Activated CD4-positive, alpha-beta T cell treated with anti-CD3 and anti-CD28 coated beads for 1 hour (primary cell): Measurements from ENCODE around the gene KYNU.
"Not testable (repeated sequence)": the region's sequence is repeated elsewhere in the genome, so short reads cannot be mapped to it uniquely, and the experiment has no call there.

Experiments
- DNase-seq: peaks from one replicate; pipeline ENCODE4 v3.0.0-alpha.2; 2020

KYNU gene

DNA sequence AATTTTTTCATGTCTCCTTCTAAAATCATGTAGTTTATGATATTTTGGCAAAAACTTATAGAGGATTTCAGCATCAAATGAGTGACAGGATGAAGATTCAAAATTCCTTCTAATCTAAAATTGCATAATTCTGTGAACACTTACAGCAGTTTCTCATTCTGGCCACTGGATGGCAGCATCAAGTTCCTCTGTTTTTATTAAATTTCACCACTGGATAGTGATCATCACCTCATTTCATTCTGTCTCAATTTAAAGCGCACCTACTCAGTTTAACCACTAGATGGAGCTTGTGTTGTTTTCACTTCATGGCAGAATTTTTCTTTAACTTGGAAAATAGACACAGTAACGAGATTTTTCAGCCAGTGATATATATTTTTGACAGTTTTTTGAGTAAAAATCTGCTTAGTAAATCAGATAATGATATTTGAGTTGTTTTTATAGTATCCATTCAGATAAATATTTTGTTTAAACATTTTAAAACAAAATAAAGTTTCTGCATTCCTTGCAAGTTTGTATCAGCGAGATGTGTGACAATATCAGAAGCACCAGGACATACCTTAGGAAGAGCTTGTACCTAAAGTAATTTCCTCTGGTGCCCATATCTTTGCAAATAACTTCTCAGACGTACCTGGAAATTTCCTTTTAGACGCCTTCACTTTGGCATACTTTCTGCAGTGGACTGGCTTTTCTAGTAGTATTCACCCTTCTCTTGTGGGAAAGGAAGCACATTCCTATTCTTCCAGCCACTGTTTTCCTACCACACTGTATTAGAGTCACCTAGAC, 157.0 kb downstream of the KYNU start:
- peak; percentile 20 for DNase-seq

GRCh38 chr2:143051465-143051864, 174.0 kb downstream of the KYNU start:
- DNase-seq: no peak

- DNase-seq: not testable (repeated sequence)
Observed at GRCh38 chr2:143053437-143053836, 176.0 kb downstream of the KYNU start.

GRCh38 chr2:143056550-143056949, 179.1 kb downstream of the KYNU start:
- DNase-seq: no peak

GRCh38 chr2:143058851-143059250, 181.4 kb downstream of the KYNU start:
- no peak for DNase-seq

DNA sequence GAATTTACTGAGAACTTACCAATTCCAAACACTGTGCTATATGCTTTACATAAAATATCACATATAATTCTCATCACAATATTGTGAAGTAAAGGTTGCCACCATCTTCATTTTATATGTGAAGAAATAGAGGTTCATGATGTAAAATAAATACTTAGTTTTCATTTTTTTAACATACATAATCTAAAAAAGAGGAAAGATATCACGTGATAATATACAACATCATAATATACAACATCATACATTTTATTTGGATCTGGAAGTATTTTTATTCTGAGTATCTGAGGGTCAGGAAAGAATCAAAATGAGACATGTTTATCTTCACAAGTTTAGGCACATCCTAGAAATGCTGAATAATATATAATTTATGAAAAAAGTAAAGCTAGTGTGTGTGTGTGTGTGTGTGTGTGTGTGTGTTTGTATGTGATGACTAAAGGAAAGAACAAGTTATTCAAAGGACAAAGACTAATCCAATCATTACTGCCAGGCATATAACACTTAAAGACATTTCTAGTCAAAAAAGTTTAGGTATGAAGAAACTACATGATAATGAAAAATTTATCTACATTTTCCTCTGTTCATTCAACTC, 186.2 kb downstream of the KYNU start:
- DNase-seq: no peak

GRCh38 chr2:143068094-143068493, 190.6 kb downstream of the KYNU start:
- DNase-seq: no peak

GRCh38 chr2:143068509-143068908, 191.0 kb downstream of the KYNU start:
- DNase-seq: no peak

DNA sequence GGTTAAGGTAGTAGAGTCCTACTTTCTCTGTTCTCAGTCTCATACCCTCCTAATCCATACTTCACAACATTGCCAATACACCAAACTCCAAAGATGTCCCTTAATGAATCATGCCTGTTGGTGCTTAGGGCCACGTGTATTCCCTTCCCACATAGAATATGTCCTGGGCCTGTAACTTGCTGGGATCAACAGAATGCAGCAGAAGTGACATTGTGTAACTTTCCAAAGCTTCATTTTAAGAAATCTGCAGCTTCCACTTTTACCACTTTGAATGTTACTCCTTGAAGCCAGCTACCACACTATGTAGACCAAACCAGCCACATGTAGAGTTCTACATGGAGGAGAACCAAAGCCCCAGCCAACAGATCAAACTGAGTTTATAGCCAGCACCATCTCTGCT, 193.2 kb downstream of the KYNU start:
- DNase-seq: no peak

- DNase-seq: no peak
Observed at GRCh38 chr2:143071185-143071876, 193.9 kb downstream of the KYNU start.

DNA sequence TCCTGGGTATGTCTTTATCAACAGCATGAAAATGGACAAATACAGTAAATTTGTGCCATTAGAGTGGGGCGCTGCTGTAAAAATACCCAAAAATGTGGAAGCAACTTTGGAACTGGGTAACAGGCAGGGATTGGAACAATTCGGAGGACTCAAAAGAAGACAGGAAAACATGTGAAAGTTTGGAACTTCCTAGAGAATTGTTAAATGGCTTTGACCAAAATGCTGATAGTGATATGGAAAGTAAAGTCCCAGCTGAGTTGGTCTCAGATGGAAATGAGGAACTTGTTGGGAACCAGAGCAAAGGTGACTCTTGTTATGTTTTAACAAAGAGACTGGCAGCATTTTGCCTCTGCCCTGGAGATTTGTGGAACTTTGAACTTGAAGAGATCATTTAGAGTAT, 197.4 kb downstream of the KYNU start:
- DNase-seq: not testable (repeated sequence)

- no peak for DNase-seq
Observed at GRCh38 chr2:143075711-143076110, 198.2 kb downstream of the KYNU start.

GRCh38 chr2:143078104-143078503, 200.6 kb downstream of the KYNU start:
- no peak for DNase-seq

GRCh38 chr2:143081616-143082015, 204.2 kb downstream of the KYNU start:
- no peak for DNase-seq

GRCh38 chr2:143083636-143084035, 206.2 kb downstream of the KYNU start:
- DNase-seq: no peak

- DNase-seq: no peak
Observed at GRCh38 chr2:143084462-143084861, 207.0 kb downstream of the KYNU start.

DNA sequence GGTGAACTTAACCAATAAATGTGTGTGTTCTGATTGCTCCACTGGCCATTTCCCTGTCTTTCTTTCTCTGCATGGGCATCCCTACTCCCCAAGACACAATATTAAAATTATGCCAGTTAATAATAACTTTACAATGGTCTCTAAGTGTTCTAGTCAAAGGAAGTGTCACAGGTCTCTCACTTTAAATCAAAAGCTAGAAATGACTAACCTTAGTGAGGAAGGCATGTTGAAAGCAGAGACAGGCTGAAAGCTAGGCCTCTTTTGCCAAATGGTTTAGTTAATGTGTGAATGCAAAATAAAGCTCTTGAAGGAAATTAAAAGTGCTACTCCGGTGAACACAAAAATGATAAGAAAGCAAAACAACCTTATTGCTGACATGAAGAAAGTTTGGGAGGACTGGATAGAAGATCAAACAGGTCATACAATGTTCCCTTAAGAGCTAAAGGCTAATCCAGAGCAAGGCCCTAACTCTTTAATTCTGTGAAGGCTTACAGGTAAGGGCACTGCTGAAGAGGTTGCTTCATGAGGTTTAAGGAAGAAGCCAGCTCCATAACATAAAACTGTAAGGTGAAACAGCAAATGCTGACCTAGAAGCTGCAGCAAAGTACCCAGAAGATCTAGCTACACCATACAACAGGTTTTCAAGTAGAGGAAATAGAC, 207.8 kb downstream of the KYNU start:
- no peak for DNase-seq

DNA sequence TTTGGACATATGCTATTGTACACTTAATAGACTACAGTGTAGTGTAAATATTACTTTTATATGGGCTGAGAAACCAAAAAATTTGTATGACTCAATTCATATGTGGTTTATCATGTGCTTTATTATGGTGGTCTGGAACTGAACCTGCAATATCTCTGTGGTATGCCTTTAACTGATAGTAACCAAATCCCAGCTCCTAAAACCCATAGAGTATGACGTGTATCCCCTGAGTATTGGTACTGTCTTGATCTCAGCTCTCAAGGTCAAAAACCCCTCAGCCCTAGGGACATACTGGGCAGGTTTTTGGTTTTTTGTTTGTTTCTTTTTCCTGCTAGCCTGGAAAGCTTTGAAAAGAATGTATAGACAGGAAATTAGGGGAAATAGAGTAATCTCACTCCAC, 209.6 kb downstream of the KYNU start:
- DNase-seq: no peak

- no peak for DNase-seq
Observed at GRCh38 chr2:143088388-143088787, 210.9 kb downstream of the KYNU start.

- DNase-seq: not testable (repeated sequence)
Observed at GRCh38 chr2:143089520-143089919, 212.1 kb downstream of the KYNU start.
